Endothelial cell of umbilical vein (primary cell): Measurements from ENCODE around the gene KRTAP10-8. TPM values are rescaled to one million over a fixed set of nuclear protein-coding genes. Genes with fewer than 3 reads are reported as not detected.

Experiments
- BruUV-seq: library from RNA; stranded (reverse); fragments of 400-500 nt; replicated peaks from 2 replicates; lab custom pipeline; 2021; lab: Mats Ljungman, UMichigan
- CTCF ChIA-PET: fragments of 300-600, 350-600 bp; sonication (Branson Sonifier 250); formaldehyde crosslinking; loops from one replicate; lab custom pipeline; 2021; ENCODE audit warnings: antibody characterized with exemption, inconsistent platforms; lab: Charles Lee
- POLR2A ChIA-PET: fragments of 300-600, 350-600 bp; sonication (Branson Sonifier 250); formaldehyde crosslinking; loops from one replicate; lab custom pipeline; 2021; ENCODE audit warnings: antibody characterized with exemption, inconsistent platforms; lab: Charles Lee
- DNase-seq: peaks from one replicate; pipeline ENCODE4 v3.0.0-alpha.2; 2011; ENCODE audit warnings: low read depth, low spot score
- FAIRE-seq: peaks from 2 replicates; lab custom pipeline; 2011; peaks lifted over from hg19 to GRCh38; lab: Jason Lieb, UNC
- H2AFZ ChIP-seq: 2 replicates; pipeline ENCODE4 v1.6.0; 2012; ENCODE audit warnings: low read depth, low read length, control low read depth, inconsistent platforms
- H3K27ac ChIP-seq: 2 replicates; pipeline ENCODE4 v1.5.1; 2011; ENCODE audit warnings: low read depth, mild to moderate bottlenecking, control low read depth, low read length, moderate library complexity; ENCODE audit not compliant: insufficient read depth
- H3K27me3 ChIP-seq, 2 experiments: 2 replicates each; pipeline versions ENCODE4 v1.6.0 to v1.6.1; 2011; ENCODE audit warnings: low read length in 2 of 2, mixed read lengths in 1 of 2; ENCODE audit not compliant: control insufficient read depth in 2 of 2, insufficient read depth in 2 of 2
- H3K36me3 ChIP-seq, 2 experiments: 2 replicates in 1 of 2; 3 replicates in 1 of 2; pipeline ENCODE4 v1.5.1; 2011; ENCODE audit warnings: low read length in 2 of 2, mild to moderate bottlenecking in 1 of 2, moderate library complexity in 1 of 2; ENCODE audit not compliant: control insufficient read depth in 2 of 2, insufficient read depth in 2 of 2; ENCODE audit errors: extremely low read depth in 1 of 2
- H3K4me1 ChIP-seq: 3 replicates; pipeline ENCODE4 v1.5.1; 2011; ENCODE audit warnings: mild to moderate bottlenecking, low read length; ENCODE audit not compliant: control insufficient read depth, insufficient read depth; ENCODE audit errors: extremely low read depth
- H3K4me2 ChIP-seq: 2 replicates; pipeline ENCODE4 v1.6.1; 2011; ENCODE audit warnings: low read length, control low read depth, mixed read lengths; ENCODE audit not compliant: insufficient read depth
- H3K4me3 ChIP-seq, 3 experiments: fragments of 200-600 bp in 1 of 3; sonication (generic), shearing (Covaris generic) in 1 of 3; replicated peaks in 1 of 3; 2 replicates each; pipeline ENCODE4 v1.5.1; 2011 to 2016; ENCODE audit warnings: control low read depth in 3 of 3, low read length in 3 of 3, mild to moderate bottlenecking in 2 of 3, inconsistent platforms in 1 of 3, low read depth in 1 of 3, moderate library complexity in 1 of 3; ENCODE audit not compliant: insufficient read depth in 1 of 3
- H3K79me2 ChIP-seq: 2 replicates; pipeline ENCODE4 v1.6.0; 2012; ENCODE audit warnings: low read length, inconsistent platforms; ENCODE audit not compliant: control insufficient read depth, insufficient read depth
- H3K9ac ChIP-seq: replicated peaks from 2 replicates; pipeline ENCODE3; 2011; ENCODE audit warnings: low read length, control low read depth; ENCODE audit not compliant: insufficient read depth; ENCODE audit errors: extremely low read depth
- H3K9me1 ChIP-seq: replicated peaks from 3 replicates; pipeline ENCODE4 v1.6.0; 2011; ENCODE audit warnings: mild to moderate bottlenecking, low read length; ENCODE audit not compliant: control insufficient read depth, insufficient read depth; ENCODE audit errors: extremely low read depth
- H3K9me3 ChIP-seq: replicated peaks from 2 replicates; pipeline ENCODE4 v1.5.1; 2012; ENCODE audit warnings: low read length, inconsistent platforms; ENCODE audit not compliant: control insufficient read depth, insufficient read depth
- H4K20me1 ChIP-seq: replicated peaks from 2 replicates; pipeline ENCODE3; 2011; ENCODE audit warnings: mild to moderate bottlenecking, low read length; ENCODE audit not compliant: control insufficient read depth, insufficient read depth; ENCODE audit errors: extremely low read depth
- EZH2 ChIP-seq: IDR thresholded peaks from 2 replicates; pipeline ENCODE4 v1.6.1; 2012; ENCODE audit warnings: borderline replicate concordance, low read depth, mild to moderate bottlenecking, moderate library complexity, low read length, inconsistent platforms; ENCODE audit not compliant: severe bottlenecking
- FOS ChIP-seq: IDR thresholded peaks from 2 replicates; pipeline ENCODE4 v1.6.1; 2011; ENCODE audit warnings: mild to moderate bottlenecking, low read length, moderate library complexity, borderline replicate concordance; ENCODE audit not compliant: insufficient read depth
- GATA2 ChIP-seq: IDR thresholded peaks from 2 replicates; pipeline ENCODE4 v1.7.0; 2011; ENCODE audit warnings: low read depth, mild to moderate bottlenecking, moderate library complexity, mixed read lengths, low read length; ENCODE audit not compliant: insufficient read length, insufficient read depth
- JUN ChIP-seq: IDR thresholded peaks from 2 replicates; pipeline ENCODE4 v1.6.1; 2011; ENCODE audit warnings: borderline replicate concordance, low read depth; ENCODE audit not compliant: insufficient read length, insufficient read depth
- MYC ChIP-seq: IDR thresholded peaks from one replicate; pipeline ENCODE4 v1.6.1; 2011; ENCODE audit warnings: mild to moderate bottlenecking, low read depth, low read length
- POLR2A ChIP-seq: IDR thresholded peaks from 2 replicates; pipeline ENCODE4 v1.6.1; 2012; ENCODE audit warnings: low read depth, mild to moderate bottlenecking, control low read depth, low read length
- POLR2AphosphoS5 ChIP-seq: IDR thresholded peaks from 2 replicates; pipeline ENCODE4 v1.6.1; 2012; ENCODE audit warnings: low read depth, mild to moderate bottlenecking, control low read depth, low read length, moderate library complexity; ENCODE audit not compliant: insufficient read depth
- dilution Hi-C: fragments of 300-500 bp; cut with MboI; formaldehyde crosslinking; loops from one replicate; pipeline ENCODE4 v1.15.0; 2019; ENCODE audit warnings: low sequenced_read_pairs; ENCODE audit not compliant: extremely low pct_ligation_motif_present
- intact Hi-C: fragments of 100-400 bp; cut with micrococcal nuclease; formaldehyde crosslinking; loops from one replicate; pipeline ENCODE4 v1.10.0; 2022
- polyA plus RNA-seq, 4 experiments: library from polyadenylated mRNA; depleted of rRNA in 3 of 4; stranded (reverse) in 3 of 4; unstranded in 1 of 4; fragments of >200 nt; gene quantifications; 2 replicates each; pipeline versions ENCODE4 v1.2.1 to v1.2.3, GENCODE V29; 2011 to 2012; ENCODE audit warnings: missing spikeins in 1 of 4
- total RNA-seq: library from RNA; stranded (reverse); gene quantifications from 2 replicates; pipeline ENCODE4 v1.2.3, GENCODE V29; 2021
- TF ChIP-seq, protein P1 (sequence below), 2 donors: IDR thresholded peaks; 1 replicate in 1 of 2; 2 replicates in 1 of 2; pipeline ENCODE4 v1.5.1; 2011; ENCODE audit warnings: low read length in 2 of 2, mild to moderate bottlenecking in 2 of 2, moderate library complexity in 2 of 2, control low read depth in 1 of 2, inconsistent platforms in 1 of 2, low read depth in 1 of 2; ENCODE audit not compliant: insufficient read depth in 1 of 2; ENCODE audit errors: extremely low read depth in 1 of 2
- TF ChIP-seq, protein P2 (sequence below): IDR thresholded peaks from 2 replicates; pipeline ENCODE4 v1.6.1; 2011; ENCODE audit not compliant: insufficient read depth, insufficient read length

The KRTAP10-8 gene
- total and polyA plus RNA-seq, 2 donors (not counting 3 experiments of a cell fraction or from before 2014, with no cell fraction given): not detected

DNA sequence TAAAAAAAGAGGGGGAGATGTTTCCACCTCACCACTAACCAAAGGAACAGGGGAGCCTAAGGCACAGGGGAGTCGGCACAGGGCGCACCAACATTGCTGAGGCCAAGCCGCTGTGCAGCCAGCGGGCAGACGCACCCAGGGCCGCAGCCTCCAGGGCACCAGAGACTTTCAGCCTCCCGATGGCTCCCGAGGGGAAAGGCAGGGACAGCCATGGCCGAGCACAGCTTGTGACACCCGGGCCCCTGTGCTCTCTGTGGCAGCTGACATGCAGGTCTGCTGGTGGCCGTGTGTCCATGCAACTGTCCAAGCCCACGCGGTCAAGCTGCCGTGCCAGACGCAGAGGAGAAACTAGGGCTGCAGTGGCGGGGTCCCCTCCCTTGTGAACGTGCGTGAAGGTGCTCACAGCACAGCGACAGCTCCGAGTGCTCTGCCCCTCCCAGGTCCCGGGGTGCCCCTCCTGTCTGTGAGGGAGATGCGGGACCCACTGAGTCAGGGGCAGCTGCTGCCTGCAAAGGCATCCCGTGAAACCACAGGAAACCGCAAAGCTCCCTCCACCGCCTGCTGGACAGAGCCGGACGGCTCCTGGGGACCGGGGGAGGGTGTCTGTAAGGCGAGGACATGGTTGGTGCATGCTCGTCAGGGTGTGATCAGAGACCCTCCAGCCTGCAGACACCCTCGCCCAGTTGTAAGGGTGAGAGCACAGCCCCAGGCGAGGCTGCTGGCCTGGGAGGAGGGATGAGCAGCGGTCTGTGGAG, 36.9 kb downstream of the KRTAP10-8 start:
- ChIA-PET POLR2A (no interaction called here), CTCF (no interaction called here)
- FAIRE-seq: no peak
- H3K27ac ChIP-seq: no peak overlapping the region
- TF ChIP-seq POLR2A: no peak
- TF ChIP-seq, protein P1, sequence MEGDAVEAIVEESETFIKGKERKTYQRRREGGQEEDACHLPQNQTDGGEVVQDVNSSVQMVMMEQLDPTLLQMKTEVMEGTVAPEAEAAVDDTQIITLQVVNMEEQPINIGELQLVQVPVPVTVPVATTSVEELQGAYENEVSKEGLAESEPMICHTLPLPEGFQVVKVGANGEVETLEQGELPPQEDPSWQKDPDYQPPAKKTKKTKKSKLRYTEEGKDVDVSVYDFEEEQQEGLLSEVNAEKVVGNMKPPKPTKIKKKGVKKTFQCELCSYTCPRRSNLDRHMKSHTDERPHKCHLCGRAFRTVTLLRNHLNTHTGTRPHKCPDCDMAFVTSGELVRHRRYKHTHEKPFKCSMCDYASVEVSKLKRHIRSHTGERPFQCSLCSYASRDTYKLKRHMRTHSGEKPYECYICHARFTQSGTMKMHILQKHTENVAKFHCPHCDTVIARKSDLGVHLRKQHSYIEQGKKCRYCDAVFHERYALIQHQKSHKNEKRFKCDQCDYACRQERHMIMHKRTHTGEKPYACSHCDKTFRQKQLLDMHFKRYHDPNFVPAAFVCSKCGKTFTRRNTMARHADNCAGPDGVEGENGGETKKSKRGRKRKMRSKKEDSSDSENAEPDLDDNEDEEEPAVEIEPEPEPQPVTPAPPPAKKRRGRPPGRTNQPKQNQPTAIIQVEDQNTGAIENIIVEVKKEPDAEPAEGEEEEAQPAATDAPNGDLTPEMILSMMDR (IDR thresholded peaks at IDR 0.05; ENCODE audit: extremely low read depth in 1 of 2, insufficient read depth in 1 of 2, low read depth in 1 of 2, low read length in 2 of 2): no peak
- TF ChIP-seq GATA2: no peak
- TF ChIP-seq FOS: no peak
- TF ChIP-seq, protein P2, sequence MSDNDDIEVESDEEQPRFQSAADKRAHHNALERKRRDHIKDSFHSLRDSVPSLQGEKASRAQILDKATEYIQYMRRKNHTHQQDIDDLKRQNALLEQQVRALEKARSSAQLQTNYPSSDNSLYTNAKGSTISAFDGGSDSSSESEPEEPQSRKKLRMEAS: no peak
- no peak for TF ChIP-seq EZH2
- TF ChIP-seq POLR2AphosphoS5: no peak
- no peak for TF ChIP-seq MYC
- no peak for TF ChIP-seq JUN
- H3K27me3 ChIP-seq: no peaks in the 10 kb centered on the region
- H3K9me1 ChIP-seq: no peaks in the 10 kb centered on the region
- dilution Hi-C loops (no loop called here), intact Hi-C loops (no loop called here)
- H3K4me1 ChIP-seq: no peaks in the 10 kb centered on the region
- BruUV-seq: no TSS peak
- H3K4me2 ChIP-seq: no peak overlapping the region
- H3K4me3 ChIP-seq: no peak overlapping the region
- H3K79me2 ChIP-seq: no peaks in the 10 kb centered on the region
- H3K9me3 ChIP-seq: no peaks in the 10 kb centered on the region
- no peaks in the 10 kb centered on the region for H3K36me3 ChIP-seq
- H2AFZ ChIP-seq: no peak overlapping the region
- no peak overlapping the region for H3K9ac ChIP-seq
- no peak for DNase-seq
- H4K20me1 ChIP-seq: no peaks in the 10 kb centered on the region
